Osteocyte (in vitro differentiated cells): ENCODE data around the gene GRID1. TPM values are rescaled to one million over a fixed set of nuclear protein-coding genes. Genes with fewer than 3 reads are reported as not detected.

Source experiments
- DNase-seq: peaks from one replicate; pipeline ENCODE4 v3.0.0; 2021; ENCODE audit warnings: mixed read lengths; ENCODE audit not compliant: unreplicated experiment; ENCODE audit errors: extremely low spot score
- H3K27ac Mint-ChIP-seq: one replicate; pipeline ENCODE4 v1.8.0; 2021; ENCODE audit warnings: mild to moderate bottlenecking, mixed read lengths; ENCODE audit not compliant: unreplicated experiment
- H3K27me3 Mint-ChIP-seq: one replicate; pipeline ENCODE4 v1.8.0; 2021; ENCODE audit warnings: mixed read lengths; ENCODE audit not compliant: unreplicated experiment
- H3K36me3 Mint-ChIP-seq: one replicate; pipeline ENCODE4 v1.8.0; 2021; ENCODE audit warnings: mixed read lengths; ENCODE audit not compliant: unreplicated experiment
- H3K4me1 Mint-ChIP-seq: one replicate; pipeline ENCODE4 v1.8.0; 2021; ENCODE audit warnings: mixed read lengths; ENCODE audit not compliant: unreplicated experiment
- H3K4me3 Mint-ChIP-seq: one replicate; pipeline ENCODE4 v1.8.0; 2021; ENCODE audit warnings: mild to moderate bottlenecking, moderate library complexity, mixed read lengths; ENCODE audit not compliant: unreplicated experiment
- H3K9me3 Mint-ChIP-seq: one replicate; pipeline ENCODE4 v1.8.0; 2021; ENCODE audit warnings: mixed read lengths; ENCODE audit not compliant: unreplicated experiment
- CTCF ChIP-seq: fragments of 200-600 bp; sonication (generic); IDR thresholded peaks from 2 replicates; pipeline ENCODE4 v1.5.0; 2021; ENCODE audit warnings: antibody characterized with exemption, mild to moderate bottlenecking, moderate library complexity
- microRNA-seq: library from miRNA; unstranded; fragments of <30 nt; microRNA quantifications from one replicate; pipeline ENCODE4 v1.1.0, GENCODE V29; 2020; ENCODE audit not compliant: unreplicated experiment
- total RNA-seq: library from RNA; stranded (reverse); gene quantifications from 2 replicates; pipeline ENCODE4 v1.2.1, GENCODE V29; 2021

GRID1 gene
- total RNA-seq, 1 donor from 2014 or later = 0.11 TPM

- Mint-ChIP-seq H3K36me3 (no peaks in the 10 kb centered on the region), H3K4me3 (no peak overlapping the region), H3K9me3 (no peaks in the 10 kb centered on the region), H3K27ac (no peak overlapping the region), H3K27me3 (peaks cover 6% of the 10 kb centered on the region), H3K4me1 (no peaks in the 10 kb centered on the region)
- DNase-seq = no peak
- TF ChIP-seq CTCF = no peak
These were observed 795.7 kb downstream of the GRID1 start for GRCh38 chr10:85570871-85571270.

GRCh38 chr10:85565381-85565780, 801.2 kb downstream of the GRID1 start:
- no peaks in the 10 kb centered on the region for H3K36me3 Mint-ChIP-seq

GRCh38 chr10:85558533-85558932, 808.1 kb downstream of the GRID1 start:
- no peaks in the 10 kb centered on the region for H3K27me3 Mint-ChIP-seq
- H3K27ac Mint-ChIP-seq = no peak overlapping the region
- no peak for TF ChIP-seq CTCF
- H3K4me1 Mint-ChIP-seq = no peaks in the 10 kb centered on the region
- no peaks in the 10 kb centered on the region for H3K36me3 Mint-ChIP-seq
- no peak for DNase-seq
- no peak overlapping the region for H3K4me3 Mint-ChIP-seq
- no peaks in the 10 kb centered on the region for H3K9me3 Mint-ChIP-seq

More at GRCh38 chr10:85565381-85565780, 801.2 kb downstream of the GRID1 start:
- H3K4me1 Mint-ChIP-seq = no peaks in the 10 kb centered on the region
- no peak overlapping the region for H3K4me3 Mint-ChIP-seq
- DNase-seq = no peak
- H3K9me3 Mint-ChIP-seq = no peaks in the 10 kb centered on the region
- TF ChIP-seq CTCF = no peak
- H3K27ac Mint-ChIP-seq = no peak overlapping the region
- peaks cover 6% of the 10 kb centered on the region for H3K27me3 Mint-ChIP-seq

- H3K27ac Mint-ChIP-seq = no peak overlapping the region
- no peaks in the 10 kb centered on the region for H3K4me1 Mint-ChIP-seq
- no peak for DNase-seq
- no peaks in the 10 kb centered on the region for H3K9me3 Mint-ChIP-seq
- no peak overlapping the region for H3K4me3 Mint-ChIP-seq
- no peaks in the 10 kb centered on the region for H3K36me3 Mint-ChIP-seq
- no peak for TF ChIP-seq CTCF
- H3K27me3 Mint-ChIP-seq = no peaks in the 10 kb centered on the region
These were observed 808.9 kb downstream of the GRID1 start for GRCh38 chr10:85557706-85558105.

- Mint-ChIP-seq H3K27ac (no peak overlapping the region), H3K36me3 (no peaks in the 10 kb centered on the region), H3K9me3 (no peaks in the 10 kb centered on the region), H3K4me3 (no peak overlapping the region), H3K27me3 (no peaks in the 10 kb centered on the region), H3K4me1 (no peaks in the 10 kb centered on the region)
- TF ChIP-seq CTCF = no peak
- DNase-seq = no peak
These were observed 809.5 kb downstream of the GRID1 start for GRCh38 chr10:85557077-85557476.

Small RNA genes lying within 50 kb of the gene (microRNA-seq; reads per million reads assigned to microRNA genes)
- gene MIR346 = not detected

Other genes with a start within 250 kb of the GRID1 start
- 29.3 and 32.6 TPM in 2 replicates for gene WAPL, start 155.0 kb upstream of the GRID1 start, total RNA-seq